Measurements from ENCODE around the gene MAB21L2.

The MAB21L2 gene

GRCh38 chr4:150624055-150624454 is 42.1 kb downstream of the MAB21L2 start:
- DNase-seq: no peak

- no peak for DNase-seq
Measured at GRCh38 chr4:150625033-150625432, 43.1 kb downstream of the MAB21L2 start.

DNA sequence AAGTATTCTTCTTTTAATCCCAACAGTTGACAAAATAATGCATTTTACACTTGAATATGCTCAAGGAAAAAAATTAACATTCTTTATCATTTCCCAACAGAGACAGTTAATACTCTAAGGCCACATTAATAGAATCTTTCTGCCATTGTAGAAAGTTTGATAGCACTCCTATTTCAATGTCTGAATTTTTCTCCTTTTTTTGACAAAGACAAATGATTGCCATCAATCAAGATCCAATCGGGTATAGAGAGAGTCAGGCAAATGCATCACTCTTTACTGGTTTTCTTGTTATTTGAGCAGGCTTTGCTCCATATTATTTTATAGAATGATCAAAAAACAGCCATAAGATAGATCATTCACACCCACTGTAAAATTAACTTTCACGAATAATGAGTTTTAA is 46.1 kb downstream of the MAB21L2 start:
- DNase-seq: no peak

DNA sequence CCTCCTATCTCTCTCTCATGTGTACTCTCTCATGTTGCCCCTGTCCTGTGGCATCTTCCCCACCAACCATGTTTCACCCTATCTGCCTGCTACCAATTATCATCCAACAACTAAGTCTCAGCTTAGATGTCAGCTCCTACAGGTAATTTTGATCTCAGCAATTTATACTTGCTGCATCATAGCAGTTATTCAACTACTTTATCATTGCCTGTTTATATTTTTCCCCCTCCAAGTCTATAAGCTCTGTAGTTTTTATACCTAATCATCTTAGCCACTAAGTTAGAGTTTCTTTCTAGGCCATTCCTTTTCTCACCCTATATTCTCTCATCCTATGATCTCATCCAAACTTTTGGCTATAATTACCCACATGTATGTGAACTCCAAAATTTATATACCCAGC is 50.7 kb downstream of the MAB21L2 start:
- DNase-seq: no peak

Measured in NCI-H187 (cell line).